ENCODE results near the gene EEA1.

GRCh38 chr12:92928962-92929915 is at the start of gene EEA1:
- TF ChIP-seq POLR2A (IDR thresholded peaks at IDR 0.05): peak; percentile 97
- TF ChIP-seq CTCF (IDR thresholded peaks at IDR 0.05): peak in 3 of 4 donors; percentile 7 to 32 (median 16)

All from right lobe of liver (tissue), 4 donors.